Glomerular visceral epithelial cell (primary cell): ENCODE results near the gene BOD1.

Source experiments
- DNase-seq: peaks from one replicate; pipeline ENCODE4 v3.0.0-alpha.2; 2016; ENCODE audit errors: extremely low spot score

The BOD1 gene

DNA sequence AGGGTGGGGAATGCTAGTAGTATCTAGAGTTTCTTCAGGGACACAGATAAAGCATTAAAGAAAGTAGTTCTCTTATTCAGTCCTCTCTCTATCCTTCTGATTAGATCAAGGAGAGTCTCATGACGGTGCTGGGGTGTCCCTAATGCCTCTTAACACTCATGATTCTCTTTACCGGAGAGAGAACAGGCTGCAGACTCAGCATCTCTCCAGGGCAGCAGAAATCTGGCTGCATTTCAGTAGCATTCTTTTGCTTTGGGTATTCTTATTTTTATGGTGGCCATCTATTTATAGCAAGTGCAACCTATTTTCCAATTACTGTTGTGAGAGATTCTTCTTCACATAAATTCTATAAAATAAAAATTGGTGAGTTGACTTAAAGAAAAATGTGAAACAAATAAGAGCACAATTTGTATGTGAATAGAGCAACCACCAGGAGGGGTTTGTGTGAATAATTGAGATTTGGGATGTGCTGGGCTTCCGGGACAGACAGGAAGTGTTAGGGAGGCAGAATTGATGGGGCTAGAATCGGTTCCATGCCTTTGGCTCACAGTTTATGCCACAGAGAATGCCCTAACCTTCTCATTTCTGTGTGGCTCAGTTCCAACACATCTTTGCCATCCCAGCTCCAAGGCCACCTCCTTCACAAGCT is 23.8 kb upstream of the BOD1 start:
- no peak for DNase-seq

DNA sequence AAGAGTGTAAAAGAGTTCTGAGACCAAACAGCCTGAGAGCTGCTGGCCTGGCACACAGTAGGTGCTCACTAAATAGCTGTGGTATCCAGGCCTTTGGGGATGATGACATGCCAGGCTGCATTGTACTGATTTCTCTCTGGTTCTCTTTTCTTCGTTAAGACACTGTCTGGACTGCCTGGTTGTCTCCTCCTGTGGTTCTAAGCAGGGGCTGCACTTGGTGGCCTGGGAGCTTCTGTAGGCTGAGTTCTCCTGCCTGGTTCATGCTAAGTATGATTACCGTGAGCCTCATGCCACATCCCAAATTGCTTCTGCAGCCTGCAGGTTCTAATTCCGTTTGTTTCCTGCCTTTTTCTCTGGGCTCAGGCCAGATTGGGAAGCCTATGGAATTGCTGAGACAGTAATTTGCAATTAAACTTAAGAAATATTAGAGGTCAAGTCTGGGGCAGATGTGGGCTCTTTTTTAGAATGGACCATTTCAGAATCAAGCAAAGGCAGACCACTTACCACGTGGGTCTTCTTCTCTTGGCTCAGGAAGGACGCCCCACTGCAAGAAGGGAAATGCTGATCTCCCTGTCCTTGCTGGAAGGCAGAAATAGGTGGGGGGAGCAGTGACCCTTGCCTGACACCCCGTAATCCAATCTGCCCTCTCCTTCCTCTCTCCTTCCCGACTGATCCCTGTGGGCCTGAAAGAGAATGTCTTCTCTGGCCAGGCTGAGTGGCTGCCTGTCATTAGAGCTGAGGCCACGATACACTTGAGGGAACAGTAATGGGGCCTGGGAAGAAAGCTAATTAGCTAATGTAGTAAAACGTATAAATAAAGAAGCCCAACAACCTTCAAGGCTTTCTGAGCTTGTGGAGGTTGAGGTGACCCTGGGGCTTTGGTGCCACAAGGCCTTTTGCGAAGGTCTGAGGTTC is 21.9 kb upstream of the BOD1 start:
- DNase-seq: no peak

DNA sequence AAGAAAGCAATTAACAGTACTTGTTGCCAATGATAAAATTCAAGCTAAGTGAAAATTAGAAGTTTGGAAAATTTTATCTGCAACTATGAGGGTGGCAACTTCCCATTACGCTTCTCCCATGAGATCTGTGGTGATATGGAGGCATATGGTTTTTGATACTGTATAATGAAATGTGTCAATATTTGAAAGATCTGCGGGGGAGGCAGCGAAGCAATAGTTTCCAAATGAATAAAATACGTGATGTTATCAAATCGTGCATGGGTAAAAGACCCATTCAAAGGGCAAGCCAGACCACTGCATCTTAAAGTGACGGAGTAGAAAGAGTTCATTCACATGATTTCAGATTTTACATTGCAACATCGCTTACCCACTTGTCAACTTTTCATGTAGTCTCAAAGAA is 20.9 kb upstream of the BOD1 start:
- no peak for DNase-seq

DNA sequence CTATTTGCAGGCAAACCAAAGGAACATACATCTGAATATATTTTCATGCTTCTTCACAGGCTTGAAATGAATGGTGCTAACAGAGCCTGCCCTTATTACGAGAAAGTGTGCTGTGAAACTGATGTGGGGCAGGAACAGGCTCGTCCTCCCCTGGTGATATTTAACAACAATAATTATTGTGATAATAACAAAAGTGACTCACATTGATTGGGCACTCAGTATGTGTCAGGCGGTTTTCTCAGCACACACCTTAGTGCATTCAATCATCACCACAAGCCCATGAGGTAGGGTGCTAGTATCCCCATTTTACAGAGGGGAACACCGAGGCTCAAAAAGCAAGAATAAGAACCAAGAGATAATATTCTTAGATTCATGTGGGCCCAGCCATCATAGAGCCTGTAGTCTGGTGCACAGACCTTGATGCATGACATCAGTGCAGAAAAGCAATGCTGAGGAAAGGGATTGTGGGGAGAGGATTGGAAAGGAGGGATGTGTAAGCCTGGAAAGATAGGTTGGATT is 18.1 kb upstream of the BOD1 start:
- DNase-seq: no peak

DNA sequence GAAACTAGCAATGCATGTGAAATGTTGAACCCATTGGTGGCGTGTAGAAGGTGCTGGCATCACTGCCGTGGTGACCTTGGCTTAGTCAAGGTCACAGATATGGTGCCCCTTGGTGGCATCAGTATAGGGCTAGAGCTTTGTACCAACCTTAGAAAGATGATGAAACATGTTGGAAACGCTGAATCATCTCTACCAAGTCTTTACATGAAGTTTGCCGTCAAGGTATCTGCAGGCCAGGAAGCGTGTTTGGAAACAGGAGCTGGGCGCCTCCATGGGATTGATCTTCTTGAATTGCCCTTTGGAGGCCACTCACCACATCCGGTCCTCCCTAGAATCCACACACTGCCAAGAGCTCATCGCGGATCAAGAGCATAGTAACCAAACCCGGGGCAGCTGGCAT is 16.9 kb upstream of the BOD1 start:
- DNase-seq: no peak

DNA sequence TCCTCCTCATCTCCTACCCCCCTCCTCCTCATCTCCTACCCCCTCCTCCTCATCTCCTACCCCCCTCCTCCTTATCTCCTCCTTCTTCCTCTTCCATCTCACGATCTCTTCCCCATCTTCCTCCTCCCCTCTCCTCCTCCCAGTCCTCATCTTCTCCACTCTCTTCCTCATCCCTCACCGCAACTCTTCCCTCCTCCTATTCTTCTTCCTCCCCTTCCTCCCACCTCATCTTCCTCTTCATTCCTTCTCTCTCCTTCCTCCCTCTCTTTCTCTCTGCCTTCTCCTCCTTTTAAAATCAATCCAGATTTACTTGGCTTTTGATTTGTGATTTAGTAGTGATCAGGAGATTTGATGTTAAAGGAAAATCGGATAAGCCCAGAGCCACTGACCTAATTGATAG is 15.0 kb upstream of the BOD1 start:
- no peak for DNase-seq

DNA sequence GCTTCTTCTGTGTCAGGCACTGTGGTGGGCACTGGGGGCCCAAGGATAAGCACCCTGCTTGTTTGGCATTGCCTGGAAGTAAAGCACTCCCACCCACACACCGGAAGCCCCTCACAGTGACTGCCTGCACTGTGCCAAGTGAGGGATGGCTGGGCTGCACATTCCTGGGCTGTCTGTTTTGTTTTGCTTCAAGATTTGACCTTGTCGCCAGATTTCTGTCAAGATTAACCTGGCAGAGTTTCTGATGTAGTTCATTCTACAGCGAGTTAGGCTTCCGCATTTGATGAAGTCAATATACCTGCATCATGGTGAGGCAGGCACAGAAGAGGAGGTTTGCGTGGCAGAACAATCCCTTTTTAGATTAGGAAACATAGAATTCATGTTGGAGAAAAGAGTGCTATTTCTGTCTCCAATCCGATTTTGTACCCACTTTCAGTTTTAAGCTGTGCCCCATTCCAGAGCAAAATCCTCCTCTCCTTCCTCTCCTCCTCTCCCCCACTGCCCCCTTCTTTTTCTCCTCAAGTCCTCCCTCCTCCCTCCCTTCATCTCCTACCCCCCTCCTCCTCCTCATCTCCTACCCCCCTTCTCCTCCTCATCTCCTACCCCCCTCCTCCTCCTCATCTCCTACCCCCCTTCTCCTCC is 14.4 kb upstream of the BOD1 start:
- no peak for DNase-seq

DNA sequence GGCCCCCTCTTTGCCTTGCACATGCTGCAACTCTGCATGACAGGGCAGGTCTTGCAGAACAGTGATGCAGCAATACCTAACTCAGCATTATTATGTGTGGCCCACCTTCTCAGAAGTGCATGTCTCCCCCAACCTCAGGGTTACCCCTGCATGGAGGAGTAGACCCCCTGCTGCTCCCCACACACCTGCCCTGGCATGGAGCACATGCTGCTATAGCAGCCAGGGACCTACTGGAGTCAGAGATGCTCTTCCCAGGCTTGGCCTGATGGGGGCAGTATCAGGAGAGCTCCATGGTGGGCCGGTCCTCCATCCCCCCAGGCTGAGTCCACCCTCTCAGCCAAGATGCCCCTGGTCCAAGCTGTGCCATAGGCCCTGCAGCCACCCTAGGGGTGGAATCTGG is 13.2 kb upstream of the BOD1 start:
- no peak for DNase-seq

DNA sequence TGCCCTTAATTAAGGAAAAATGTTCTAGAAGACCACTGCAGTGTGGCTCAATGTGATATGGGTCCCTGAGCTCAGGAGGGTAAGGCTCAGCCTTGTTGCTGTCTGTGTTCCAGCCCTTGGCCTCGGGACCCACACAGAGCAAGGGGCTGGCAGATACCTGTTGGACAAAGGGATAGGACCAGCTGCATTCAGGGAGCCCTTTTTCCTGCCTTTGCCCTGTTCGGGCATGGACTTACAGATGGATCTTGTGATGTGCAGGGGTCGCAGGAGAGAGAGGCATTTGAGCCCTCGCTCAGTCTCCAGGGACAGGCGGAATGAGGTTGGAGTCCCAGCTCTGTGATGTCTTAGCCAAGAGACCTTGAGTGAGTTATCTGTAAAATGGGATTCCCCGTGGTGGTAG is 12.1 kb upstream of the BOD1 start:
- DNase-seq: no peak

DNA sequence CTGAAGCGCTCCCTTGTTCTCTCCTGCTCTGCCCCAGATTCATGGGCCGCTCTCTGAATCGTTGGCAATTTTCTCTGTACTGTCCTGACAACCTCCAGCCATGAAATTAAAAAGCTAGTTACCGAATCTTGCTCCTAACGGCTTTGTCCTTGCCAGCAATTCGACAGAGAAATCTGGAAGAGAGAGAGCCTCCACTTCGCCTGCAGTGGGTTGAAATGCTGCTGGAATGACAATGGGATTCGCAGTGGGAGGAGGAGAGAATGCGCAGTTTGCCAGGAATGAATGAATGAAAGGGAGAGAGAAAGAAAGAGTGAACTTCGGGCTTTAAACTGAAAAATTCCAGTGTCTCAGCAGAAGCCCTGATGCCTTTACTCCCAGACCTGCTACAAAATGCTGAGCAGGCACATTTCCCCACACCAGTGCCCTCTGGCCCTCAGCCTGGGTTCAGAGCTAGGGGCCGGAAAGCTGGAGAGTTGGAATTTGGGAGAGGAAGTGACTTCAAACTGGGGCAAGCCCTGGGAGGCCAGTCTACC is 11.5 kb upstream of the BOD1 start:
- no peak for DNase-seq

DNA sequence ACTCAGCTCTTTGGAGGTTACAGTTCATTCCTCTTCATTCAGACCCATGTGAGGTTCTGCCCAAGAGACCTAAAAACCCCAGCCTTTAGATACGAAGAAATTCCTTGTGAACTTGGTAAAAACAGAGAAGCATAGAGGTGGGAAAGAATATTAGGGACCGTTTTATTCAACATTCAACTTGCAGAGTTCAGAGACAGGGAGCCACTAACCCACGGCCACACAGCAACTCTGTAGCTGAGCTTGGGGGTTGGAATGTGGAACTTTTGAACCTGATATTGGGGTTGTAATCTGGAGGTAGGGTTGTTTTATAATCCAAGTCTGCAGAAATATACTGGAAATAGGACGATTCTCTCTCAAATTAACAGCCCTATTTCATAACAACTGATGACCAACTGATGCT is 10.8 kb upstream of the BOD1 start:
- no peak for DNase-seq

DNA sequence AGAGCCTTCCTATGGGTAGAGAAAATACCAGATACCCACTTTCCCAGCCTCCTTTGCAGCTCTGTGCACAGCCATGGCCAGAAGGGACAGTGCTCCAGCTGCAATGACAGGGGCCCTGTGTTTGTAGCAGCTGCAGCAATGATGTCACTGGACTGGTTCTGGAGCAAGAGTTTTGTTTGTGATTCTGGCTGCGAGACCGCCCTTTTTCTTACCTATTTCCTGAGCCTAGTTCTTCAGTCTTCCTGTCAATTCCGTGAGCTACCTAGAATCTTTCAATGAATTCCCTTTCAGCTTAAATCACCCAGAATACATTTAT is 10.0 kb upstream of the BOD1 start:
- DNase-seq: no peak

DNA sequence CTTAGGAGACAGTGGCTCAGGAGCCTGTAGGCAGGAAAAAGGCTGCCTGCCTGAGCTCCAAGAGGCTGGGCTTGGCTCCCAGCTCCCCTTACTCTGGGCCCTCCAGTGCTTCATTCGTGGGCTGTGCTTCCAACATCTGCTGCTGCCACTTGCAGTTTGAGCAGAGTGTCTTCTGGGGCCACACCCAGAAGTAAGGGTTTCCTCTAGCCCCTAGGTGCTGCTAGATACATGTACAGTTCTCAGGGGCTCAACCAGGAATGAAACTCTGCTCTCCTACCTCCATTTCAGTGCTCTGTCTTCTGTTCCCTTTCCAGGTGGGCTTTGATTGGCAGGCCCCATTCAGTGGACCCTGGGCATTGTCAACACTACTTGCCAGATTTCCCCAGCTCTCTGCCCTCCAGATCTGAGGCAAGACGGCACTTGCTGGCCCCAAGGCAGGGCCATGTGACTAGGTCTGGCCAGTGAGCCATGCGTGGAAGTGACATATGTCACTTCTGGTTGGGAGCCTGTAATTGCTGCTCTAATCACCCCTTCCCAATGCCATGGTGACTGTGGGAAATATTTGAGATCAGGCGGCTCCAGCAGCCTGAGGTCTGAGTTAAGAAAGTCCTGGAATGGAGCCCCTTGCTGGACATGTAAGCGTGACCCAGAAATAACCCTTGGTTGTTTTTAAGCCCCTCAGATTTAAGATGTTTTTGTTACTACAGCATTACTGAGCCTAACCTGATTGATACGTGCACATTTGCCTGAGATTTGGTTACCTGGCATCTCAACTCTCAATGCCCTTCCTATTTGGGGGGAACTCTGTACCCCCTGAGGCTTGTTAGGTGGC is 9.4 kb upstream of the BOD1 start:
- DNase-seq: no peak

DNA sequence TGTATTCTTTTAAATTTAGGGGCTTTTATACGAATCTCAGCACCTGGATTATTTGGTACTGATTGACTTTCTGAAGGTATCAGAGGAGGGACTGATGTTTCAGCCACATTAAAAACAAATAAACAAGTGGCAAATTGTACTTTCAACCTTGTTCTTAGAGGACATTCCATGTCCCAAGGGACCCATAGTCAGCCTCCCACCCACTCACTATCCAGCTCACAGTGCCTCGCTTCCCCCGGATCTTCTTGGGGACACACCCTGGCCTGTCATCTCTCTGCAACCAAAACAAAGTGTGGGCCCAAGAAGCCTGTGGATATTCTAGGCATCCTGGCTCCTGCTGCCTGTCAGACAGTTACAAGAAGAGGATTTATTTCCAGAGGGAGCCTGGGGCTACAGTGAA is 8.8 kb upstream of the BOD1 start:
- no peak for DNase-seq

DNA sequence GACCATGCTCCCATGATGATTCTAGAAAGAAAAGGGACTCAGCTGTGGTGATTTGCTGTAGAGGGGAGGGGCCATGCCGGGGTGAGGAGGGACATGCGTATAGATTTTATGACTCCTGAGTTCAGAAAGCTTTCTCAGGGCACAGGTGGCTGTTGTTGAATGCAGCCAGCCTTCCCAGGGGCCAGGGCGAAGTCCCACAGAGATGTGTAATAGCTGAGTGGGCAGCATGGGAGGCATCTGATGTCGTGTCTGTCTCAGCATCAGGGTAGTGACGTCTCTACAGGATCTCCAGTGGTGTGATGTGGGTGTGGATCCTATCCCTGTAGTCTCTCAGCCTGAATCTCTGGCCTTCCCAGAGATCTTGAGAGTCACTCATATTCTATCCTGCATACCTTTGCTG is 7.8 kb upstream of the BOD1 start:
- DNase-seq: no peak

DNA sequence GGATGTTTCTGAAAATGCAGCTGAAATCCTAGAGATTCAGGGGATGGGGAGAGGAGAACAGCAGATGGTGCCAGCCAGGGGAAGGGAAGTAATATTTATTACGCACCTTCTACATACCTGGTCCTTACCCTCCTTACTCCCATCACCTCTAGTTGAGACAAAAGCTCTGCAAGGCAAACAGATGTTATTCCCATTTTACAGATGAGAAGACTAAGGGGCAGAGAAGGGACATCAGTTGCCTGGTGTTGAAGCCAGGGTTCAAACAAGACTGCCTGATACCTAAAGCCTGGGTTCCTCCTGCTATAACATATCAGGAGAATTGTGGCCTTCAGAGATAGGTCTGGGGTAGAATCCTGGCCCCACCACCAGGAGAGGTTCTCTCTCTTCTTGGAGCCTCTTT is 7.3 kb upstream of the BOD1 start:
- DNase-seq: no peak

DNA sequence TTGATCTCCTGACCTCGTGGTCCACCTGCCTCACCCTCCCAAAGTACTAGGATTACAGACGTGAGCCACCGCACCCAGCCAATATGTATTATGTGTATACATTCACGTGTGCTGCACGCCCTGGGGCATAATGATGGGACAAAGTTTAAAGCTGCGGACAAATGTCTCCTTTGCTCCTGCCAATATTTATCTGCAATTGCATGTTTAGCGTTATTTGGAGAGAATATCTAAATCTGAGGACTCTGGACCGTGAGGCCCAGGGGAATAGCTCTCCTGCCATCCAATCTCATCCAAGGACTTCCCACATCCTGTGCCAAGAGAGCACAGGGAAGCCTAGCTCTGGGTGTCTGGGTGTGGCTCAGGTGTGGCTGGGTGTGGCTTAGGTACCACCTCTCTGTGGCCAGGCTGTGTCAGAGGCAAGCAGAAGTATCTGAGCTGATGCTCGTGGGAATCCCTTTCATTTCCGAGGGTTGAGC is 6.9 kb upstream of the BOD1 start:
- DNase-seq: no peak

DNA sequence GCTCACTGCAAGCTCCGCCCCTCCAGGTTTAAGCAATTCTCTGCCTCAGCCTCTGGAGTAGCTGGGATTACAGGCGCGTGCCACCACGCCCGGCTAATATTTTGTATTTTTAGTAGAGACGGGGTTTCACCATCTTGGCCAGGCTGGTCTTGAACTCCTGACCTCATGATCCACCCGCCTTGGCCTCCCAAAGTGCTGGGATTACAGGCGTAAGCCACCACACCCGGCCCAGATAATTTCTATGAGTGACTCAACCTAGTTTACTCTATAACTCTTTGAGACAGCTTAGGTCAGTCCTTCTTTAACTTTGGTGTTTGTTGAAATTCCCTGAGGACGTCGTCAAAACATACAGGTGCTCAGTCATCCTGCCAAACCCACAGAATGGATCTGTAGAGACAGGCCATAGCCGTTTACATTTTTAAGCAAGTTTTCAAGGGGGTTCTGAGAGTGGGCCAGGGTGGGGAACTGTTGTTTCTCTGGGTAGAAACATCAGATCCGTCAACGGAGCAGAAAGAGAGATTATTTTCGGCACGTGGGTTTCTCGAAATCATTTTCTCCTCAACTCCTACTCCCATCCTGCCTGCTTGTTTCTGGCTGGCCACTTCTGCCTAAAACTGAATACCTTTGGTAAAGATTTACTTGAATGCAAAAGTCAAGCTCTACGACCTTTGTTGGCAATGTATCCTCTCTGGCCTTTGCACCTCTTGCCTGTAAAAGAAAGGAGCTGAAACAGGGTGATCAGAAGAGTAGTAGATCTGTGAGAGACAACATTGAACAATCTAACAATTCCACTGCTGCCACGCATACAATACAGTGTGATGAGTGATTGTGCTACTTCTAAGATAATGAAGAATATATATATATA is 6.0 kb upstream of the BOD1 start:
- DNase-seq: no peak

DNA sequence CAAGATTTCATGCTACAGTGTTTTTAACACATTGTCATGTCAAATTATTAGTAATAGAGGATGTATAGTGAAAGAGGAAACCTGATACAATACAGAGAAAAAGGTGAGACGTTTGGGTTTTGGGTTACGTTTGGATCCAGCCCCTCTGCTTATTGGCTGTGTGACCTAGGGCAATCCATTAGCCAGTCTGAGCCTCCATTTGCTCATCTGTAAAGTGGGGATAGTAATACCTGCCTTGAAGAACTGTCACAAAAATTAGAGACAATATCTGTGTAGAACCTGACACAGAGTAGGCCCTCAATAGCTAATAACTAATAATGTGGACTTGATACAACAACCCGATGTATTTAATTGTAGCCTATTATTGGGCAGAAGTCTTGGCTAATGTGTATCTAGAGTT is 4.3 kb upstream of the BOD1 start:
- DNase-seq: no peak

DNA sequence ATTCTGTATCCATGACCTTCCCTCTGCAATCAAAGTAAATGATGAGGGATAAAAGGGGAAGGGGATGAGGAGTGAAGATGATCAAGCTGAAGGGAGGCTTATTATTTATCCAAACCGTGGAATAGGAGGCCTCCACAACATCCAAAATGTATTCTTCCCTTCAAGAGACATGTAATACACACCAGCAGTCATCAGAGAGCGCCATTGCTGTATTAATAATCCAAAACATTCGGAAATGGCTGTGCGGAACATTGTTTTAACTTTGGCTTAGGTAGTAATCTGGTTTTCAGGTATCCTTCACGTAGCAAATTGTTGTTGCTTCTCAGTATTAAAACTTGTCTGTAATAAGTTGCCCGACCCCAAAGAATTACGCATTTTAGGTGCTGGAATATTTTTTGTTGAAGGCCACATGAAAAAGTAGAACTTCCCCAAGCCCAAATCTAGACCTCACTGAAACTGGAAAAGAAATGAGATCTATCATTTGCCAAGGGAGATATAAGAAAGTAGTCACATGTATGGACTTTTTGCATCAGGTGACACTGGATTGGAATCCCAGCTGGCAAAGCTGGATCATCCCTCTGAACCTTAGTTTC is 2.6 kb upstream of the BOD1 start:
- DNase-seq: peak; percentile 64
